ENCODE data around the gene UCK1.

The UCK1 gene

DNA sequence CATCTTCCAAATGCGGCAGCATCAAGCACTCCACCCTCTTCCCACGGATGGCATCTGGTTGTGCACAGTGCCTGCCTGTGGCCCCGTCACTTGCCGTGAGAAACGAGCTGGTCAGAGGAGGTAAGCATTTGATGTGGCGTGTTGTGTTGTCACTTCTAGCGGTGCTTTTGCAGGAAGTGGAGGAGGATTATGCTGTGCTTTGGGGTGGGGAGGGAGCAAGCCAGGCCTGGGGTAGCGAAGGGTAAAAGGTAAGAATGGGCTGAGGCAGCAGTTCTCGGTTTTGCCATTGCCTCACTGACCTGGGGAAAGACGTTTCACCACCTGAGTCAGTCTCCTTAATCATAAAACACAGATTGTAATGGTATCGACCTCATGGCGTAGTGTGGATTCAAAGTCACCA, 30.7 kb downstream of the UCK1 start:
- Histone ChIP-seq H3K4me3 (ENCODE audit: low read length, poor library complexity, severe bottlenecking) (peak overlapping the region; percentile 21), H3K9me2 (replicated peaks; ENCODE audit: low read depth, low read length) (no peaks in the 10 kb centered on the region), H3K9me3 (ENCODE audit: insufficient read depth, low read depth, low read length) (no peaks in the 10 kb centered on the region), H3K36me3 (ENCODE audit: insufficient read depth, low read length) (peaks cover 45% of the 10 kb centered on the region; the same call in 1 of the 2 replicates), H2AFZ (ENCODE audit: low read length) (no peak overlapping the region), H3F3A (ENCODE audit: low read depth) (no peaks in the 10 kb centered on the region), H3K27me3 (ENCODE audit: insufficient read depth, low read length, poor library complexity, severe bottlenecking) (no peaks in the 10 kb centered on the region), H4K20me1 (ENCODE audit: insufficient read depth, low read length, poor library complexity, severe bottlenecking) (peaks cover 5% of the 10 kb centered on the region), H3K4me1 (ENCODE audit: insufficient read depth, low read length, poor library complexity, severe bottlenecking) (peaks cover 14% of the 10 kb centered on the region), H3K4me2 (ENCODE audit: low read depth, low read length, poor library complexity, severe bottlenecking) (peak overlapping the region; percentile 94), H3K79me2 (ENCODE audit: insufficient read depth, low read length) (peaks cover 21% of the 10 kb centered on the region), H3K9ac (ENCODE audit: low read depth, low read length, poor library complexity, severe bottlenecking) (peak overlapping the region; percentile 16)
- TF ChIP-seq EZH2phosphoT487 (IDR thresholded peaks at IDR 0.05; ENCODE audit: borderline replicate concordance), result no peak
- TF ChIP-seq, protein P1, sequence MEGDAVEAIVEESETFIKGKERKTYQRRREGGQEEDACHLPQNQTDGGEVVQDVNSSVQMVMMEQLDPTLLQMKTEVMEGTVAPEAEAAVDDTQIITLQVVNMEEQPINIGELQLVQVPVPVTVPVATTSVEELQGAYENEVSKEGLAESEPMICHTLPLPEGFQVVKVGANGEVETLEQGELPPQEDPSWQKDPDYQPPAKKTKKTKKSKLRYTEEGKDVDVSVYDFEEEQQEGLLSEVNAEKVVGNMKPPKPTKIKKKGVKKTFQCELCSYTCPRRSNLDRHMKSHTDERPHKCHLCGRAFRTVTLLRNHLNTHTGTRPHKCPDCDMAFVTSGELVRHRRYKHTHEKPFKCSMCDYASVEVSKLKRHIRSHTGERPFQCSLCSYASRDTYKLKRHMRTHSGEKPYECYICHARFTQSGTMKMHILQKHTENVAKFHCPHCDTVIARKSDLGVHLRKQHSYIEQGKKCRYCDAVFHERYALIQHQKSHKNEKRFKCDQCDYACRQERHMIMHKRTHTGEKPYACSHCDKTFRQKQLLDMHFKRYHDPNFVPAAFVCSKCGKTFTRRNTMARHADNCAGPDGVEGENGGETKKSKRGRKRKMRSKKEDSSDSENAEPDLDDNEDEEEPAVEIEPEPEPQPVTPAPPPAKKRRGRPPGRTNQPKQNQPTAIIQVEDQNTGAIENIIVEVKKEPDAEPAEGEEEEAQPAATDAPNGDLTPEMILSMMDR (conservative IDR thresholded peaks at IDR 0.05; ENCODE audit: low read length), result no peak

DNA sequence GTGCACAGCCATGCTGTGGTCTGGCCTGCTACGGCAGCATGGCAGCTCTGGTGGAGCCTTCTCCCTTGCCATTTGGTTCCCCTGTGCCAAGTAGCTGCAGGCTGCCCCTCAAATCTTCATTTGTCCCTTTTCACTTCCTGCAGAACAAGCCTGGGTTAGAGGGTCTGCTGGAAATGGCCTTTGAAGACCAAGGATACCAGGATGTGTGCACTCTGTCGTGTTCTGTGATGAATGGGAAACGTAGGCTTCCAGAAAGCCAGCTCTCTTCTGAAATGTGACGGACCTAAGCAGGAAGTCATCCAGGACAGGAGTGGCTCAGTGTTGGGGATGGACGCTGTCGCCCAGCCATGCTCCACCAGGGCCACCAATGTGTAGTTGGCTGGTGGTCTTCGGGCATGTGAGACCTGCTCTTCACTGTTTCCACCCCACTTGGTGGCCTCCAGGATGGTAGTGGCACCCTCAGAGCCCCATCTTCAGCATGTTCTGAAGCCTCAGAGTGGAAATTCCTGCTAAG, 31.8 kb downstream of the UCK1 start:
- peaks cover 14% of the 10 kb centered on the region for H3K4me1 ChIP-seq (ENCODE audit: insufficient read depth, low read length, poor library complexity, severe bottlenecking)
- H3F3A ChIP-seq (ENCODE audit: low read depth), result no peaks in the 10 kb centered on the region
- H3K9ac ChIP-seq (ENCODE audit: low read depth, low read length, poor library complexity, severe bottlenecking), result no peak overlapping the region
- no peaks in the 10 kb centered on the region for H3K27me3 ChIP-seq (ENCODE audit: insufficient read depth, low read length, poor library complexity, severe bottlenecking)
- H3K36me3 ChIP-seq (ENCODE audit: insufficient read depth, low read length), result peaks cover 55% of the 10 kb centered on the region; the same call in 1 of the 2 replicates
- no peak for TF ChIP-seq EZH2phosphoT487 (IDR thresholded peaks at IDR 0.05; ENCODE audit: borderline replicate concordance)
- TF ChIP-seq, protein P1 (conservative IDR thresholded peaks at IDR 0.05; ENCODE audit: low read length), result no peak
- no peak overlapping the region for H3K4me3 ChIP-seq (ENCODE audit: low read length, poor library complexity, severe bottlenecking)
- H4K20me1 ChIP-seq (ENCODE audit: insufficient read depth, low read length, poor library complexity, severe bottlenecking), result peaks cover 5% of the 10 kb centered on the region
- H2AFZ ChIP-seq (ENCODE audit: low read length), result no peak overlapping the region
- H3K4me2 ChIP-seq (ENCODE audit: low read depth, low read length, poor library complexity, severe bottlenecking), result no peak overlapping the region
- H3K79me2 ChIP-seq (ENCODE audit: insufficient read depth, low read length), result peaks cover 13% of the 10 kb centered on the region
- no peaks in the 10 kb centered on the region for H3K9me2 ChIP-seq (replicated peaks; ENCODE audit: low read depth, low read length)
- H3K9me3 ChIP-seq (ENCODE audit: insufficient read depth, low read depth, low read length), result no peaks in the 10 kb centered on the region

DNA sequence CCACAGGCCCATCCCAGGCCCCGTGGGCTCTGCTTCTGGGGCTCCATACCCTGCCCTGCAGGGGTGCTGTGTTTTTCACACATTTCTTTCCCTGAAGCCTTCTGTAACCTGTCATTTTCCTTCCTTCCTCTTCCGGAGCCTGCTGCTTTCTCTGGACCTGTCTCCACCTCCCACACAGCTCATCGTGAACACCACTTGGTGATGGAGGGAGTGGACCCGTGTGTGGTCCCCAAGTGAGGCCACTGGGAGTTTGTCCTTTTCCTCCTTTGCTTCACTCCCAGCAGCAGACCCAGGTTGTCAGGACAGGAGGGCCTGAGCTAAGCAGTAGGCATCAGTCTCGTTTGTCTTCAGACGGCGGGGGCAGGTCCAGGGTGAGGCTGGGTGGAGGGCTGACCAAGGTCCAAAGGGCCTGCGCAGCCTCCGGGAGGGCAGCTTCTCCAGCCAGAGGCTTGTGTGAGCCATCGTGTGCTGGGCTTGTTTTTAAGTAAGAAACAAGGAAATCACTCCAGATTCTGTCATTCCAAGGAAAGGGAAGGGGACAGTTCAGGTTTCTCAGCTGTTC, 34.1 kb downstream of the UCK1 start:
- H3K36me3 ChIP-seq (ENCODE audit: insufficient read depth, low read length), result peaks cover 79% of the 10 kb centered on the region; the same call in 1 of the 2 replicates
- H3K9me2 ChIP-seq (replicated peaks; ENCODE audit: low read depth, low read length), result no peaks in the 10 kb centered on the region
- no peaks in the 10 kb centered on the region for H3K9me3 ChIP-seq (ENCODE audit: insufficient read depth, low read depth, low read length)
- no peak overlapping the region for H3K9ac ChIP-seq (ENCODE audit: low read depth, low read length, poor library complexity, severe bottlenecking)
- no peaks in the 10 kb centered on the region for H3F3A ChIP-seq (ENCODE audit: low read depth)
- peaks cover 14% of the 10 kb centered on the region for H3K4me1 ChIP-seq (ENCODE audit: insufficient read depth, low read length, poor library complexity, severe bottlenecking)
- no peaks in the 10 kb centered on the region for H3K79me2 ChIP-seq (ENCODE audit: insufficient read depth, low read length)
- no peaks in the 10 kb centered on the region for H3K27me3 ChIP-seq (ENCODE audit: insufficient read depth, low read length, poor library complexity, severe bottlenecking)
- H4K20me1 ChIP-seq (ENCODE audit: insufficient read depth, low read length, poor library complexity, severe bottlenecking), result no peaks in the 10 kb centered on the region
- no peak overlapping the region for H3K4me2 ChIP-seq (ENCODE audit: low read depth, low read length, poor library complexity, severe bottlenecking)
- H3K4me3 ChIP-seq (ENCODE audit: low read length, poor library complexity, severe bottlenecking), result no peak overlapping the region
- H2AFZ ChIP-seq (ENCODE audit: low read length), result no peak overlapping the region
- TF ChIP-seq, protein P1 (conservative IDR thresholded peaks at IDR 0.05; ENCODE audit: low read length), result no peak
- no peak for TF ChIP-seq EZH2phosphoT487 (IDR thresholded peaks at IDR 0.05; ENCODE audit: borderline replicate concordance)
